Cerebellar cortex (tissue), 1 donor: ENCODE results near the gene XCL2.
"Not testable (repeated sequence)": the region's sequence is repeated elsewhere in the genome, so short reads cannot be mapped to it uniquely, and the experiment has no call there.

Experiments used
- DNase-seq: peaks from one replicate; pipeline ENCODE4 v3.0.0-alpha.2; 2015; ENCODE audit warnings: low spot score

The XCL2 gene

GRCh38 chr1:168543840-168544498, at the start of gene XCL2:
Gene XCL2, minus strand, starts transcription at chr1:168543997. Its CDS starts 33 bp downstream, at chr1:168543964.
- DNase-seq = not testable (repeated sequence)

- DNase-seq = no peak
These were observed 47.9 kb upstream of the XCL2 start for GRCh38 chr1:168591641-168592250.

- no peak for DNase-seq
These were observed 47.3 kb upstream of the XCL2 start for GRCh38 chr1:168591066-168591465.

GRCh38 chr1:168589167-168589566, 45.4 kb upstream of the XCL2 start:
- no peak for DNase-seq

GRCh38 chr1:168585937-168586336, 42.1 kb upstream of the XCL2 start:
- no peak for DNase-seq

GRCh38 chr1:168585191-168585590, 41.4 kb upstream of the XCL2 start:
- DNase-seq = no peak

- no peak for DNase-seq
These were observed 39.8 kb upstream of the XCL2 start for GRCh38 chr1:168583571-168583970.

GRCh38 chr1:168582688-168583336, 39.0 kb upstream of the XCL2 start:
- no peak for DNase-seq

GRCh38 chr1:168581817-168582572, 38.2 kb upstream of the XCL2 start:
- no peak for DNase-seq

- not testable (repeated sequence) for DNase-seq
These were observed 37.2 kb upstream of the XCL2 start for GRCh38 chr1:168580991-168581390.

GRCh38 chr1:168580290-168580689, 36.5 kb upstream of the XCL2 start:
- DNase-seq = not testable (repeated sequence)

GRCh38 chr1:168578531-168579185, 34.9 kb upstream of the XCL2 start:
- DNase-seq = peak; percentile 55

GRCh38 chr1:168576245-168576688, 32.5 kb upstream of the XCL2 start, which contains the start of gene XCL1:
Gene XCL1, plus strand, starts transcription at chr1:168576605. Its CDS starts 33 bp downstream, at chr1:168576638.
- not testable (repeated sequence) for DNase-seq

- DNase-seq = not testable (repeated sequence)
These were observed 30.4 kb upstream of the XCL2 start for GRCh38 chr1:168574234-168574633.

- no peak for DNase-seq
These were observed 28.8 kb upstream of the XCL2 start for GRCh38 chr1:168572633-168573032.

- no peak for DNase-seq
These were observed 26.9 kb upstream of the XCL2 start for GRCh38 chr1:168570652-168571051.

- no peak for DNase-seq
These were observed 24.5 kb upstream of the XCL2 start for GRCh38 chr1:168568346-168568745.

GRCh38 chr1:168567568-168567967, 23.8 kb upstream of the XCL2 start:
- no peak for DNase-seq

- no peak for DNase-seq
These were observed 23.2 kb upstream of the XCL2 start for GRCh38 chr1:168567007-168567406.

- DNase-seq = no peak
These were observed 22.0 kb upstream of the XCL2 start for GRCh38 chr1:168565825-168566224.

GRCh38 chr1:168561989-168562388, 18.2 kb upstream of the XCL2 start:
- no peak for DNase-seq

GRCh38 chr1:168560370-168560769, 16.6 kb upstream of the XCL2 start:
- no peak for DNase-seq
